HG03108 (cell line): ENCODE results near the gene KIRREL3.

ENCODE experiments used
- ATAC-seq: cut with Tn5 transposase; IDR thresholded peaks from one replicate; pipeline ENCODE4 v1.9.1; 2021; ENCODE audit warnings: moderate library complexity; ENCODE audit not compliant: unreplicated experiment

Gene KIRREL3

GRCh38 chr11:126585774-126586491 is 414.6 kb downstream of the KIRREL3 start:
- no peak for ATAC-seq

GRCh38 chr11:126585388-126585773 is 415.2 kb downstream of the KIRREL3 start:
- ATAC-seq: no peak

- no peak for ATAC-seq
These were observed 416.8 kb downstream of the KIRREL3 start for GRCh38 chr11:126583594-126584427.

- ATAC-seq: no peak
These were observed 417.5 kb downstream of the KIRREL3 start for GRCh38 chr11:126583101-126583500.

GRCh38 chr11:126581871-126582648 is 418.5 kb downstream of the KIRREL3 start:
- no peak for ATAC-seq

- no peak for ATAC-seq
These were observed 422.1 kb downstream of the KIRREL3 start for GRCh38 chr11:126578426-126578825.

GRCh38 chr11:126578021-126578420 is 422.5 kb downstream of the KIRREL3 start:
- no peak for ATAC-seq

- ATAC-seq: no peak
These were observed 424.7 kb downstream of the KIRREL3 start for GRCh38 chr11:126575849-126576248.

- ATAC-seq: no peak
These were observed 427.1 kb downstream of the KIRREL3 start for GRCh38 chr11:126573325-126573978.

GRCh38 chr11:126570489-126570888 is 430.1 kb downstream of the KIRREL3 start:
- no peak for ATAC-seq

GRCh38 chr11:126567419-126567818 is 433.2 kb downstream of the KIRREL3 start:
- no peak for ATAC-seq

- no peak for ATAC-seq
These were observed 436.0 kb downstream of the KIRREL3 start for GRCh38 chr11:126564566-126564965.

- no peak for ATAC-seq
These were observed 439.2 kb downstream of the KIRREL3 start for GRCh38 chr11:126561327-126561893.

GRCh38 chr11:126560221-126560620 is 440.3 kb downstream of the KIRREL3 start:
- ATAC-seq: no peak

GRCh38 chr11:126548581-126549550 is 451.7 kb downstream of the KIRREL3 start:
- ATAC-seq: no peak

GRCh38 chr11:126547691-126548090 is 452.9 kb downstream of the KIRREL3 start:
- ATAC-seq: no peak

GRCh38 chr11:126547161-126547560 is 453.4 kb downstream of the KIRREL3 start:
- ATAC-seq: no peak

GRCh38 chr11:126546694-126547093 is 453.9 kb downstream of the KIRREL3 start:
- no peak for ATAC-seq

GRCh38 chr11:126546191-126546590 is 454.4 kb downstream of the KIRREL3 start:
- ATAC-seq: no peak
